Upper lobe of left lung (tissue), 6 donors: ENCODE data around the gene GNAS. TPM values are rescaled to one million over a fixed set of nuclear protein-coding genes. Genes with fewer than 3 reads are reported as not detected.

Experiments
- ATAC-seq, 2 donors: fragments of 200-7000 bp; cut with Tn5 transposase; one replicate each; pipeline ENCODE4 v1.9.1; 2022; ENCODE audit warnings: mild to moderate bottlenecking in 2 of 2, moderate library complexity in 2 of 2; ENCODE audit not compliant: low FRiP score in 2 of 2
- DNase-seq, 2 donors: peaks; one replicate each; pipeline ENCODE4 v3.0.0-alpha.2; 2019 to 2020
- H3K27ac ChIP-seq, 4 donors: fragments of 200-600 bp; sonication (generic); one replicate each; pipeline ENCODE4 v1.5.1; 2016 to 2019
- H3K27me3 ChIP-seq, 4 donors: fragments of 200-600 bp; sonication (generic); one replicate each; pipeline ENCODE4 v1.5.1; 2017 to 2019
- H3K36me3 ChIP-seq, 4 donors: fragments of 200-600 bp; sonication (generic); one replicate each; pipeline ENCODE4 v1.5.1; 2016 to 2019
- H3K4me1 ChIP-seq, 4 donors: fragments of 200-600 bp; sonication (generic); one replicate each; pipeline ENCODE4 v1.5.1; 2018 to 2019
- H3K4me3 ChIP-seq, 4 donors: fragments of 200-600 bp; sonication (generic); one replicate each; pipeline ENCODE4 v1.5.1; 2017 to 2019; ENCODE audit warnings: mild to moderate bottlenecking in 2 of 4, moderate library complexity in 1 of 4
- H3K9me3 ChIP-seq, 4 donors: fragments of 200-600 bp; sonication (generic); one replicate each; pipeline ENCODE4 v1.5.1; 2018 to 2019
- EP300 ChIP-seq, 4 donors: sonication (generic); formaldehyde crosslinking; IDR thresholded peaks; one replicate each; pipeline ENCODE4 v1.5.1; 2017; ENCODE audit warnings: antibody characterized with exemption in 4 of 4, control low read depth in 2 of 4
- POLR2A ChIP-seq, 4 donors: fragments of 450-650 bp; IDR thresholded peaks; one replicate each; pipeline ENCODE4 v1.5.1; 2016 to 2017; ENCODE audit warnings: antibody characterized with exemption in 4 of 4, mild to moderate bottlenecking in 2 of 4
- POLR2AphosphoS5 ChIP-seq, 2 donors: sonication (generic); formaldehyde crosslinking; IDR thresholded peaks; one replicate each; pipeline ENCODE4 v1.5.1; 2017; ENCODE audit warnings: antibody characterized with exemption in 2 of 2
- WGBS, 2 donors: methylation state at CpG; one replicate each; pipeline ENCODE4 v1.1.5; 2017 to 2018; 5-methylcytosine and 5-hydroxymethylcytosine counted together
- total RNA-seq, 6 donors: library from RNA; depleted of rRNA in 4 of 6; stranded (reverse); fragments of >200 nt in 4 of 6; gene quantifications; one replicate each; pipeline versions ENCODE4 v1.1.0 to v1.2.1, GENCODE V29; 2016 to 2021
- TF ChIP-seq, protein P1 (sequence below), 6 experiments: fragments of 450-650 bp in 4 of 6; fragments of 200-600 bp in 2 of 6; sonication (generic) in 2 of 6; IDR thresholded peaks; one replicate each; pipeline ENCODE4 v1.5.1; 2016 to 2019; ENCODE audit warnings: antibody characterized with exemption in 6 of 6
- donor health status: DM: no; HTN: no; CAD: no; lungs with moderate emphysema.
- donor health status: DM: no; HTN: yes; CAD: no; lungs with severe emphysema.

Gene GNAS
- total RNA-seq, 6 donors from 2014 or later: 520 to 910 (median 811) TPM

DNA sequence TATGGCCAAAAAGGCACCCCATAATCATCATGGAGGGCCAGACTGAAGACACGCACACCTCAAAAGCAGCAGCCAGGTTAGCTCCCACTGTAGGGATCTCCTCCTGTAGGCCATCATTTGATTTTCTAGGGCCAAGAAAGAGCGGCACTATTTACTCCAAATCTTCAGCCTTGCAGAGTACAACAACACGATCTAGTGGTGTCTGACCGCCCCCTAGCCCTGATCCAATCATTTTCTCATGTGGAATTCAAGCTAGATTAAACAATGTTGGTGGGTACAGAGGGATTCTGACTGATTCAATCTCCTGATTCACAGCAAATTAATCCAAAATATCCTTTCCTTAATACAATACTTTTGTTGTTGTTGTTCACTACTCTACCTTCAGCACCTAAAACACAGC, 14.3 kb upstream of the GNAS start:
- no peaks in the 10 kb centered on the region for H3K36me3 ChIP-seq
- WGBS, 2 donors: 66 to 74% methylated on average over 3 to 4 of the region's 4 CpGs
- DNase-seq (no peak), ATAC-seq (no peak)
- no peak overlapping the region for H3K27ac ChIP-seq
- H3K4me3 ChIP-seq: no peak overlapping the region
- H3K9me3 ChIP-seq: no peaks in the 10 kb centered on the region
- peaks cover 0 to 10% (median 4%) of the 10 kb centered on the region in 4 donors for H3K4me1 ChIP-seq
- TF ChIP-seq, protein P1, sequence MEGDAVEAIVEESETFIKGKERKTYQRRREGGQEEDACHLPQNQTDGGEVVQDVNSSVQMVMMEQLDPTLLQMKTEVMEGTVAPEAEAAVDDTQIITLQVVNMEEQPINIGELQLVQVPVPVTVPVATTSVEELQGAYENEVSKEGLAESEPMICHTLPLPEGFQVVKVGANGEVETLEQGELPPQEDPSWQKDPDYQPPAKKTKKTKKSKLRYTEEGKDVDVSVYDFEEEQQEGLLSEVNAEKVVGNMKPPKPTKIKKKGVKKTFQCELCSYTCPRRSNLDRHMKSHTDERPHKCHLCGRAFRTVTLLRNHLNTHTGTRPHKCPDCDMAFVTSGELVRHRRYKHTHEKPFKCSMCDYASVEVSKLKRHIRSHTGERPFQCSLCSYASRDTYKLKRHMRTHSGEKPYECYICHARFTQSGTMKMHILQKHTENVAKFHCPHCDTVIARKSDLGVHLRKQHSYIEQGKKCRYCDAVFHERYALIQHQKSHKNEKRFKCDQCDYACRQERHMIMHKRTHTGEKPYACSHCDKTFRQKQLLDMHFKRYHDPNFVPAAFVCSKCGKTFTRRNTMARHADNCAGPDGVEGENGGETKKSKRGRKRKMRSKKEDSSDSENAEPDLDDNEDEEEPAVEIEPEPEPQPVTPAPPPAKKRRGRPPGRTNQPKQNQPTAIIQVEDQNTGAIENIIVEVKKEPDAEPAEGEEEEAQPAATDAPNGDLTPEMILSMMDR (IDR thresholded peaks at IDR 0.05): no peak
- TF ChIP-seq EP300 (IDR thresholded peaks at IDR 0.05) (no peak), POLR2A (IDR thresholded peaks at IDR 0.05) (no peak)
- peaks cover 0 to 14% (median 0%) of the 10 kb centered on the region in 4 donors for H3K27me3 ChIP-seq

DNA sequence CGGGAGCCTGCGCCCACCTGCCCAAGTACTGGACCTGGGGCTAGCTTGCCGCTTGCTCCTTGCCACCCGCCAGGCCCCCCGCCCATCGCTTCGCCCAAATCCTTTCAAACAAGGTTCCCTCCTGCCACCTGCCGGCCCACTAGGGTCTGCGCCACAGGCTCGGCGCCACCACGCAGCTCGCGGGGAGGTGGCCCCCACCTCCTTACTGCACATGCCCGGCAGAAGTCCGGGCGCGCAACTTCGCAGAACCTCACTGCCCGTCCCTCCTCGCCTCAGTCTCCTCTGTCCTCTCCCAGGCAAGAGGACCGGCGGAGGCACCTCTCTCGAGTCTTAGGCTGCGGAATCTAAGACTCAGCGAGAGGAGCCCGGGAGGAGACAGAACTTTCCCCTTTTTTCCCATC, 13.0 kb upstream of the GNAS start:
- peaks cover 0 to 14% (median 0%) of the 10 kb centered on the region in 4 donors for H3K27me3 ChIP-seq
- no peaks in the 10 kb centered on the region for H3K9me3 ChIP-seq
- peaks cover 0 to 10% (median 4%) of the 10 kb centered on the region in 4 donors for H3K4me1 ChIP-seq
- no peaks in the 10 kb centered on the region for H3K36me3 ChIP-seq
- H3K27ac ChIP-seq: no peak overlapping the region
- DNase-seq (peak in 1 of 2 donors; percentile 81), ATAC-seq (peak; percentile 38 to 48)
- 38 to 59% methylated on average over 19 to 27 of the region's 27 CpGs for WGBS, 2 donors
- TF ChIP-seq, protein P1 (IDR thresholded peaks at IDR 0.05): peak in 3 of 6 experiments; percentile 30 to 57 (median 41)
- TF ChIP-seq POLR2AphosphoS5 (IDR thresholded peaks at IDR 0.05) (no peak), POLR2A (IDR thresholded peaks at IDR 0.05) (no peak), EP300 (IDR thresholded peaks at IDR 0.05) (no peak)
- no peak overlapping the region for H3K4me3 ChIP-seq

DNA sequence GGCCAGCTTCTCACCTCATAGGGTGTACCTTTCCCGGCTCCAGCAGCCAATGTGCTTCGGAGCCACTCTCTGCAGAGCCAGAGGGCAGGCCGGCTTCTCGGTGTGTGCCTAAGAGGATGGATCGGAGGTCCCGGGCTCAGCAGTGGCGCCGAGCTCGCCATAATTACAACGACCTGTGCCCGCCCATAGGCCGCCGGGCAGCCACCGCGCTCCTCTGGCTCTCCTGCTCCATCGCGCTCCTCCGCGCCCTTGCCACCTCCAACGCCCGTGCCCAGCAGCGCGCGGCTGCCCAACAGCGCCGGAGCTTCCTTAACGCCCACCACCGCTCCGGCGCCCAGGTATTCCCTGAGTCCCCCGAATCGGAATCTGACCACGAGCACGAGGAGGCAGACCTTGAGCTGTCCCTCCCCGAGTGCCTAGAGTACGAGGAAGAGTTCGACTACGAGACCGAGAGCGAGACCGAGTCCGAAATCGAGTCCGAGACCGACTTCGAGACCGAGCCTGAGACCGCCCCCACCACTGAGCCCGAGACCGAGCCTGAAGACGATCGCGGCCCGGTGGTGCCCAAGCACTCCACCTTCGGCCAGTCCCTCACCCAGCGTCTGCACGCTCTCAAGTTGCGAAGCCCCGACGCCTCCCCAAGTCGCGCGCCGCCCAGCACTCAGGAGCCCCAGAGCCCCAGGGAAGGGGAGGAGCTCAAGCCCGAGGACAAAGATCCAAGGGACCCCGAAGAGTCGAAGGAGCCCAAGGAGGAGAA, 12.3 kb upstream of the GNAS start:
- no peak for ATAC-seq
- 68 to 72% methylated on average over 63 to 66 of the region's 67 CpGs for WGBS, 2 donors
- Histone ChIP-seq H3K27ac (no peak overlapping the region), H3K9me3 (no peaks in the 10 kb centered on the region), H3K4me1 (peaks cover 0 to 10% (median 4%) of the 10 kb centered on the region in 4 donors), H3K27me3 (peaks cover 0 to 14% (median 0%) of the 10 kb centered on the region in 4 donors), H3K36me3 (no peaks in the 10 kb centered on the region), H3K4me3 (no peak overlapping the region)
- TF ChIP-seq, protein P1 (IDR thresholded peaks at IDR 0.05): no peak
- TF ChIP-seq POLR2A (IDR thresholded peaks at IDR 0.05): no peak
- no peak for TF ChIP-seq POLR2AphosphoS5 (IDR thresholded peaks at IDR 0.05)
- TF ChIP-seq EP300 (IDR thresholded peaks at IDR 0.05): no peak
- DNase-seq: peak in 1 of 2 donors; percentile 72

DNA sequence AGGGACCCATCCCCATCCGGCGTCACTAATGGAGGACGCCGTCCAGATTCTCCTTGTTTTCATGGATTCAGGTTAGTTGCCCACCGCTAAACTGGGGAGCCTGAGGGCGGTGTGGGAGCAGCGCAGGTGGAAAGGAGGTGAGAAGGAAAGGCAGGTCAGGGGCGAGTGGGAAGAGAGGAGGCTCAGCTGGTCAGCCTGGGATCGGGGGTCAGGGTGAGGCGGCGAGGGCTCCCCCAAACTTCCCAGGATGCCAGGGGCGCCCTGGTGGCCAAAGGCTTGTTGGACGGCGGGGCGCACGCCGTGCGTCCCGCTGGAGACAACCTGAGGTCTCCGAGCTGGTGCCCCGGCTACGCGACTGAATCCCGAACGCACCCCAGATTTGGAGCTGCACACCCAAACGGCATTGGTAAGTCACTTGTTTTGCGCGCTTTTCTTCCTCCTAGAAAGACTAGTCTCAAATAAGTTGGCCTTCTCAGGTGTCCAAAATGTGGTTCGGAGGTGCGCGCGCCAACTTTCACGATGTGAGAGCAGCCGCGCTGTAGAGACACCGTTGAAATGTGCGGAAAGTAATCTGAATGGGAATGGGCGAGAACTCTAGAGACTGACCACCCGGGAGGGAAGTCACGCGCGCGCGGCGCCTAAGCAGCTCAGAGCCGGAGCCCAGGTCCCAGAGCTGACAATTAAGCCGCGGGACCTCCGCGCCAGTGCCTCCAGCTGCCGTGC, 11.5 kb upstream of the GNAS start:
- 48 to 81% methylated on average over 38 to 39 of the region's 51 CpGs for WGBS, 2 donors
- Histone ChIP-seq H3K27ac (no peak overlapping the region), H3K27me3 (peaks cover 0 to 14% (median 0%) of the 10 kb centered on the region in 4 donors), H3K36me3 (no peaks in the 10 kb centered on the region), H3K9me3 (no peaks in the 10 kb centered on the region), H3K4me3 (no peak overlapping the region), H3K4me1 (peaks cover 0 to 10% (median 4%) of the 10 kb centered on the region in 4 donors)
- ATAC-seq (no peak), DNase-seq (peak in 1 of 2 donors; percentile 83)
- TF ChIP-seq POLR2A (IDR thresholded peaks at IDR 0.05): no peak
- TF ChIP-seq, protein P1 (IDR thresholded peaks at IDR 0.05): no peak
- no peak for TF ChIP-seq POLR2AphosphoS5 (IDR thresholded peaks at IDR 0.05)
